K562 (cell line): ENCODE measurements around the gene ASCL2. TPM values are rescaled to one million over a fixed set of nuclear protein-coding genes. Genes with fewer than 3 reads are reported as not detected.

ENCODE experiments used
- ATAC-seq: fragments of 200-7000 bp; cut with Tn5 transposase; 3 replicates; pipeline ENCODE4 v1.9.1; 2020; ENCODE audit warnings: moderate library complexity
- BruUV-seq: library from RNA; stranded (reverse); fragments of 400-500 nt; replicated peaks from 2 replicates; lab custom pipeline; 2021; lab: Mats Ljungman, UMichigan
- CTCF ChIA-PET: fragments of 300-600 bp; formaldehyde crosslinking; extraction: SDS; loops from one replicate; lab custom pipeline; 2021; ENCODE audit warnings: low intra/inter-chr PET ratio; lab: Yijun Ruan, JAX
- POLR2A ChIA-PET: fragments of 300-600, 350-650 bp; sonication (Branson Sonifier 250); formaldehyde crosslinking; extraction: SDS; loops from one replicate; lab custom pipeline; 2021; ENCODE audit warnings: antibody characterized with exemption, inconsistent platforms; lab: Yijun Ruan, JAX
- DNase-seq, 4 experiments: peaks; one replicate each; pipeline versions ENCODE4 v3.0.0 to v3.0.0-alpha.2; 2011 to 2018; ENCODE audit warnings: low spot score in 3 of 4, mixed read lengths in 3 of 4; ENCODE audit errors: extremely low read depth in 1 of 4
- FAIRE-seq: peaks from 2 replicates; lab custom pipeline; 2011; peaks lifted over from hg19 to GRCh38; lab: Jason Lieb, UNC
- H2AFZ ChIP-seq: 2 replicates; pipeline ENCODE4 v1.6.0; 2011; ENCODE audit warnings: low read depth, low read length, control low read depth, inconsistent platforms
- H3K27ac ChIP-seq: fragments of 200-600 bp; 3 replicates; pipeline ENCODE4 v1.8.0; 2011; ENCODE audit warnings: low read depth, mild to moderate bottlenecking, control low read depth, inconsistent platforms, low read length, moderate library complexity, mixed read lengths; ENCODE audit errors: extremely low read depth
- H3K27me3 ChIP-seq, 2 experiments: fragments of 300-600 bp in 1 of 2; 2 replicates in 1 of 2; 3 replicates in 1 of 2; pipeline versions ENCODE4 v1.6.0 to v1.8.0; 2011; ENCODE audit warnings: inconsistent platforms in 2 of 2, low read length in 2 of 2, mild to moderate bottlenecking in 1 of 2, mixed read lengths in 1 of 2, moderate library complexity in 1 of 2; ENCODE audit not compliant: control insufficient read depth in 2 of 2, insufficient read depth in 2 of 2
- H3K36me3 ChIP-seq: fragments of 300-600 bp; 3 replicates; pipeline ENCODE4 v1.8.0; 2011; ENCODE audit warnings: mild to moderate bottlenecking, low read length, inconsistent platforms; ENCODE audit not compliant: control insufficient read depth, insufficient read depth
- H3K4me1 ChIP-seq, 2 experiments: fragments of 200-600 bp in 1 of 2; replicated peaks in 1 of 2; 2 replicates in 1 of 2; 3 replicates in 1 of 2; pipeline versions ENCODE4 v1.5.1 to v1.8.0; 2011; ENCODE audit warnings: inconsistent platforms in 2 of 2, low read length in 2 of 2, mild to moderate bottlenecking in 1 of 2, mixed read lengths in 1 of 2, moderate library complexity in 1 of 2; ENCODE audit not compliant: control insufficient read depth in 2 of 2, insufficient read depth in 2 of 2
- H3K4me2 ChIP-seq: 2 replicates; pipeline ENCODE4 v1.6.1; 2011; ENCODE audit warnings: low read length, control low read depth, inconsistent platforms, mixed read lengths; ENCODE audit not compliant: insufficient read depth
- H3K4me3 ChIP-seq: fragments of 200-600 bp; sonication (generic), shearing (Covaris generic); 2 replicates; pipeline ENCODE4 v1.5.1; 2016; ENCODE audit warnings: control low read depth, inconsistent platforms
- H3K79me2 ChIP-seq: fragments of 200-600 bp; 3 replicates; pipeline ENCODE4 v1.8.0; 2011; ENCODE audit warnings: low read length, inconsistent platforms; ENCODE audit not compliant: control insufficient read depth, insufficient read depth
- H3K9ac ChIP-seq, 2 experiments: 2 replicates each; pipeline versions ENCODE4 v1.6.0 to v1.6.1; 2011; ENCODE audit warnings: low read depth in 2 of 2, low read length in 2 of 2, control low read depth in 1 of 2, inconsistent platforms in 1 of 2, mild to moderate bottlenecking in 1 of 2, mixed read lengths in 1 of 2; ENCODE audit not compliant: insufficient read depth in 1 of 2
- H3K9me1 ChIP-seq: one replicate; pipeline ENCODE4 v1.6.0; 2011; ENCODE audit warnings: inconsistent platforms, mild to moderate bottlenecking, low read length, moderate library complexity; ENCODE audit not compliant: control insufficient read depth, insufficient read depth
- H3K9me3 ChIP-seq: replicated peaks from 2 replicates; pipeline ENCODE4 v1.5.1; 2011; ENCODE audit warnings: low read depth, low read length, inconsistent platforms; ENCODE audit not compliant: control insufficient read depth, insufficient read depth
- H4K20me1 ChIP-seq: replicated peaks from 2 replicates; pipeline ENCODE4 v1.6.1; 2011; ENCODE audit warnings: low read length, inconsistent platforms, mixed read lengths; ENCODE audit not compliant: control insufficient read depth, insufficient read depth
- CBFB ChIP-seq: sonication (generic); formaldehyde crosslinking; IDR thresholded peaks from 2 replicates; pipeline ENCODE4 v1.4.0; 2020; ENCODE audit warnings: mild to moderate bottlenecking, missing genetic modification reagents
- MAFF ChIP-seq: IDR thresholded peaks from 2 replicates; pipeline ENCODE4 v1.6.1; 2012; ENCODE audit warnings: low read length, improper control_type of control experiment
- MEIS2 ChIP-seq: fragments of 450-650 bp; IDR thresholded peaks from 2 replicates; pipeline ENCODE4 v1.6.1; 2014; ENCODE audit warnings: mild to moderate bottlenecking; ENCODE audit not compliant: partially characterized antibody
- MITF ChIP-seq: IDR thresholded peaks from 2 replicates; pipeline ENCODE4 v1.6.1; 2014; ENCODE audit warnings: antibody characterized with exemption
- MTA1 ChIP-seq: fragments of 450-650 bp; IDR thresholded peaks from 2 replicates; pipeline ENCODE4 v1.6.1; 2017; ENCODE audit warnings: borderline replicate concordance
- NRF1 ChIP-seq, 2 experiments: fragments of 450-650 bp; IDR thresholded peaks in 1 of 2; conservative IDR thresholded peaks in 1 of 2; 2 replicates each; pipeline ENCODE4 v1.6.1; 2014; ENCODE audit warnings: mild to moderate bottlenecking in 2 of 2
- PYGO2 ChIP-seq: fragments of 450-650 bp; IDR thresholded peaks from 2 replicates; pipeline ENCODE4 v1.6.1; 2016; ENCODE audit warnings: mild to moderate bottlenecking, missing genetic modification characterization, moderate library complexity, missing compliant biosample characterization
- SLC30A9 ChIP-seq: fragments of 250-450 bp; sonication (Bioruptor Pico); IDR thresholded peaks from 2 replicates; pipeline ENCODE4 v1.8.0; 2022; ENCODE audit warnings: mild to moderate bottlenecking, moderate library complexity
- SMARCB1 ChIP-seq: IDR thresholded peaks from 2 replicates; pipeline ENCODE4 v1.6.1; 2011; ENCODE audit warnings: improper control_type of control experiment, low read depth; ENCODE audit not compliant: insufficient read length
- SMARCC2 ChIP-seq: fragments of 450-650 bp; IDR thresholded peaks from 2 replicates; pipeline ENCODE4 v1.6.1; 2017; ENCODE audit warnings: antibody characterized with exemption, moderate library complexity, mild to moderate bottlenecking, low read depth
- TAF7 ChIP-seq: fragments of 450-650 bp; IDR thresholded peaks from 2 replicates; pipeline ENCODE4 v1.6.1; 2016; ENCODE audit warnings: missing genetic modification characterization, missing compliant biosample characterization
- TSC22D4 ChIP-seq: fragments of 450-650 bp; IDR thresholded peaks from 2 replicates; pipeline ENCODE4 v1.6.1; 2016; ENCODE audit warnings: missing genetic modification characterization, missing biosample characterization, control low read depth
- ZNF134 ChIP-seq: fragments of 250-450 bp; sonication (Bioruptor Pico); conservative IDR thresholded peaks from 2 replicates; pipeline ENCODE4 v1.4.0; 2020
- ZNF695 ChIP-seq: fragments of 450-650 bp; formaldehyde crosslinking; IDR thresholded peaks from 2 replicates; pipeline ENCODE4 v1.4.0; 2020; ENCODE audit warnings: mild to moderate bottlenecking, moderate library complexity
- ZNF717 ChIP-seq: fragments of 250-450 bp; sonication (Bioruptor Pico); IDR thresholded peaks from 2 replicates; pipeline ENCODE4 v1.5.0; 2021
- ZNF778 ChIP-seq: fragments of 450-650 bp; formaldehyde crosslinking; IDR thresholded peaks from 2 replicates; pipeline ENCODE4 v1.4.0; 2020; ENCODE audit warnings: mild to moderate bottlenecking, moderate library complexity
- ZNF830 ChIP-seq: fragments of 250-450 bp; sonication (Bioruptor Pico); IDR thresholded peaks from 2 replicates; pipeline ENCODE4 v1.5.0; 2021; ENCODE audit warnings: mild to moderate bottlenecking
- WGBS: fragments of 100-300 bp; shearing (Covaris generic); methylation state at CpG from one replicate; pipeline ENCODE4 v1.1.6; 2016; ENCODE audit warnings: low coverage, mixed read lengths; ENCODE audit not compliant: insufficient coverage; ENCODE audit errors: missing lambda C conversion rate; 5-methylcytosine and 5-hydroxymethylcytosine counted together
- in situ Hi-C: fragments of 300-500 bp; cut with MboI; formaldehyde crosslinking; loops from 4 replicates; pipeline ENCODE4 v1.15.0; 2018; ENCODE audit warnings: inconsistent platforms, mixed read lengths
- intact Hi-C: fragments of 100-400 bp; cut with micrococcal nuclease; formaldehyde crosslinking; loops from 2 replicates; pipeline ENCODE4 v1.14.2; 2022
- polyA plus RNA-seq, 8 experiments: library from polyadenylated mRNA; depleted of rRNA in 4 of 8; stranded (reverse) in 5 of 8; unstranded in 3 of 8; fragments of >200 nt; fragmentation: Nextera tagmentation in 2 of 8; fragmentation: Illumina TruSeq in 1 of 8; extraction: Ambion mirVana in 2 of 8; extraction: Trizol in 1 of 8; gene quantifications; 2 replicates each; pipeline versions ENCODE4 v1.2.1 to v1.2.3, GENCODE V29; 2011 to 2014; ENCODE audit warnings: inconsistent platforms in 1 of 8, missing spikeins in 1 of 8
- total RNA-seq, 7 experiments: library from RNA; depleted of rRNA in 6 of 7; stranded (reverse); fragments of >200 nt in 6 of 7; fragmentation: Illumina TruSeq in 2 of 7; extraction: Trizol in 2 of 7; gene quantifications; 2 replicates each; pipeline versions ENCODE4 v1.2.1 to v1.2.3, GENCODE V29; 2011 to 2021; ENCODE audit warnings: low replicate concordance in 1 of 7

Gene ASCL2
- total and polyA plus RNA-seq, 9 of the 15 experiments (the other 6 are each of a cell fraction or from before 2014, with no cell fraction given): 0.11 to 1.4 (median 0.36) TPM; not detected in 2

DNA sequence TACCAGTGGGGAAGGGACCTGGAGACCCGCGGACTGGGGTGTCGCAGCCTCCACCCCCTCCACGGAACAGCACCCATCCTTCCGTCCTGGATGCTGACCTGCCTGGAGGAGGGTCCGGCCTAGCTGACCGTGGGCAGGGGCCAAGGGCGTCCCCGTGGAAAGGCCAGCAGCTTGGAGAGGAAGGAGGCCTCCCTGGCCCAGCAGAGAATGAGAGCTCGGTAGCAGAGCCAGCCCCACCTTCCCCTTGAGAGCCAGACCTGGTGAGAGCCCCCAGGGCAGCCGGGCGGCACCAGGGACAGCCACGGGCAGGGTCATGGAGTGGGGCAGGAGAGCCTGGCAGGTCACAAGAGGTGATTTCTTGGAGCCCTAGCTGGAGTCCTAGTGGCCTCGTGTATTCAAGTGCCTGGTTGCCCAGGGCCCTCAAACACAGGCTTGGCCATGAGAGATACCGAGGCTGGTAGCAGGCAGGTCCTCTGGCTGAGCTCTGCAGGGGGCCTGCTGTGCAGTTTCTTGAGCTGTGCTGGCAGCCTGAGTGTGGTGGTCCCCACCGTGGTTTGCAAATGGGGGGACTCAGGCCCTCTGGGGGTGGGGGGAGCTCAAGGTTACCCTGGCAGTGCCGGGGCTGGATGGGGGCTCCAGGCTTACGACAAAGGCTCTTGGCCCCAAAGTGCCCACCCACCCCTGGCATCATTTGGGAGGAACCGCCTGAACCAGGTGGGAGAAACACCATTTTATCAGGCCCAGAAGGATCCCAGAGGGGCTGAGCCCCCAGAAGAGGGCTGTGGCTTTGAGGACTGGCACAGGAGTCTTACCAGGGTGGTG is 39.1 kb upstream of the ASCL2 start:
- H3K9me1 ChIP-seq: no peaks in the 10 kb centered on the region
- intact Hi-C loops (loop anchor here (5.0 to 10.0 kb wide), 3 partner anchors 93 to 585 kb away; partner anchors contain the start of gene TSSC4), in situ Hi-C loops (loop anchor here (5.0 kb wide), 1 partner anchor 108 kb away; no protein-coding TSS in a partner anchor)
- ChIA-PET POLR2A (interaction anchor here (0.8 to 1.7 kb wide), 3 partner anchors 9 to 11 kb away, joined by 3 to 6 read pairs (median 3); no protein-coding TSS in a partner anchor), CTCF (no interaction called here)
- TF ChIP-seq CBFB (CRISPR knock-in tag) (no peak), ZNF134 (no peak), ZNF717 (CRISPR knock-in tag) (no peak), MEIS2 (no peak), SMARCC2 (no peak), TSC22D4 (tag) (no peak), PYGO2 (no peak), SLC30A9 (CRISPR knock-in tag) (no peak), ZNF695 (CRISPR knock-in tag) (no peak), MAFF (no peak), TAF7 (tag) (no peak), MTA1 (no peak), NRF1 (conservative IDR thresholded peaks at IDR 0.05 in 1 of 2, IDR thresholded peaks at IDR 0.05 in 1 of 2) (no peak), MITF (no peak), ZNF830 (CRISPR knock-in tag) (no peak), SMARCB1 (no peak), ZNF778 (CRISPR knock-in tag) (no peak)
- no peak for ATAC-seq
- H3K4me1 ChIP-seq: peaks cover 20 to 92% of the 10 kb centered on the region in 2 experiments
- H3K27ac ChIP-seq: no peak overlapping the region
- no peaks in the 10 kb centered on the region; a peak in 2 of 5 replicates for H3K27me3 ChIP-seq
- peaks cover 10% of the 10 kb centered on the region; the same call in 1 of the 2 replicates for H4K20me1 ChIP-seq
- no peak for DNase-seq
- no peak overlapping the region for H3K4me2 ChIP-seq
- H3K4me3 ChIP-seq: no peak overlapping the region
- 31% methylated on average over 15 of the region's 19 CpGs for WGBS
- H2AFZ ChIP-seq: no peak overlapping the region
- H3K9ac ChIP-seq: no peak overlapping the region
- no peaks in the 10 kb centered on the region for H3K36me3 ChIP-seq
- FAIRE-seq: no peak
- peaks cover 10% of the 10 kb centered on the region; the same call in 2 of the 3 replicates for H3K79me2 ChIP-seq
- H3K9me3 ChIP-seq: no peaks in the 10 kb centered on the region
- BruUV-seq: no TSS peak
